Bronchial epithelial cell (primary cell): Measurements from ENCODE around the gene JPH4. TPM values are rescaled to one million over a fixed set of nuclear protein-coding genes. Genes with fewer than 3 reads are reported as not detected.
A peak's percentile ranks its signal among the peaks of the same experiment; 100 is the strongest.

Experiments used
- DNase-seq: peaks from one replicate; pipeline ENCODE4 v3.0.0-alpha.2; 2010; ENCODE audit warnings: low read depth
- FAIRE-seq: peaks from 2 replicates; lab custom pipeline; 2011; peaks lifted over from hg19 to GRCh38; lab: Jason Lieb, UNC
- H3K27me3 ChIP-seq: 2 replicates; pipeline ENCODE4 v1.5.1; 2011; ENCODE audit warnings: low read length; ENCODE audit not compliant: control insufficient read depth, insufficient read depth
- H3K36me3 ChIP-seq: 2 replicates; pipeline ENCODE4 v1.5.1; 2011; ENCODE audit warnings: low read length; ENCODE audit not compliant: control insufficient read depth, insufficient read depth
- H3K4me3 ChIP-seq: 2 replicates; pipeline ENCODE4 v1.5.1; 2011; ENCODE audit warnings: mild to moderate bottlenecking, low read depth, low read length, control low read depth
- total RNA-seq: library from RNA; depleted of rRNA; stranded (reverse); fragments of >200 nt; gene quantifications from 2 replicates; pipeline ENCODE4 v1.2.1, GENCODE V29; 2014
- TF ChIP-seq, protein P1 (sequence below): IDR thresholded peaks from 2 replicates; pipeline ENCODE4 v1.5.1; 2011; ENCODE audit warnings: mild to moderate bottlenecking, moderate library complexity, low read length, control low read depth, inconsistent platforms; ENCODE audit not compliant: insufficient read depth, severe bottlenecking

JPH4 gene
- total RNA-seq, 1 donor from 2014 or later: not detected

DNA sequence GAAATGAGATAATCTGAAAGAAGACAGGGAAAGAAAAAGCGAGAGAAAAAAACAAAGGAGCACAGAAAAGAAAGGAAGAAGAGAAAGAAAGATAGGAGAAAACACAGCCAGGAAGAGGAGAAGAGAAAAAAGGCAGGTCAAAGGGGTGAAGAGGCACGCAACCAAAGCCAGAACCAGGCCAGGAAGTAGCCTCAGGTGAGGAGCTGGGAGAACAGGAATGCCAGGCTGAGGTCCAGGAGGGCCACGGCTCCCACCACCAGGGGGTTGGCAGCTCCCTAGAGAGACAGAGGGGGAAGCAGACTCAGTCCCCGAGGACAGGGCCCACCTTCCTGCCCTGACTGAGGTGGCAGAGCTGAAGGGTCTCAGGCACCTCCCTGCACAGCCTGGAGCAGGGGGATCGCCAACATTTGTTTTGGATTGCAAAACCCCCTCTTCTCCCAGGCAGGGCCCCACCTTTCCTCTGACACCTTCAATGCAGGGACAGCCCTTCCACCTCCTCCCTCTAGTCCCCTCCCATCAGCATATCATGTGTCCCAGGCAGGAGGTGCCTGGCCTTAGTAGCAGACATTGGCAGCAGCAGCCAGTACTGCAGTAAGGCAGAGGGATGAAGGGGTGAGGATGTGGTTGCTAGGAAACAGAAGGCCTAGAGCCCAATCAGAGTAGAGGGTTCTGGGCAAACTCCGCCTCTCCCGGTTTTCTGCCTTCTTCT lies 9.0 kb downstream of the JPH4 start:
- FAIRE-seq: no peak
- TF ChIP-seq, protein P1, sequence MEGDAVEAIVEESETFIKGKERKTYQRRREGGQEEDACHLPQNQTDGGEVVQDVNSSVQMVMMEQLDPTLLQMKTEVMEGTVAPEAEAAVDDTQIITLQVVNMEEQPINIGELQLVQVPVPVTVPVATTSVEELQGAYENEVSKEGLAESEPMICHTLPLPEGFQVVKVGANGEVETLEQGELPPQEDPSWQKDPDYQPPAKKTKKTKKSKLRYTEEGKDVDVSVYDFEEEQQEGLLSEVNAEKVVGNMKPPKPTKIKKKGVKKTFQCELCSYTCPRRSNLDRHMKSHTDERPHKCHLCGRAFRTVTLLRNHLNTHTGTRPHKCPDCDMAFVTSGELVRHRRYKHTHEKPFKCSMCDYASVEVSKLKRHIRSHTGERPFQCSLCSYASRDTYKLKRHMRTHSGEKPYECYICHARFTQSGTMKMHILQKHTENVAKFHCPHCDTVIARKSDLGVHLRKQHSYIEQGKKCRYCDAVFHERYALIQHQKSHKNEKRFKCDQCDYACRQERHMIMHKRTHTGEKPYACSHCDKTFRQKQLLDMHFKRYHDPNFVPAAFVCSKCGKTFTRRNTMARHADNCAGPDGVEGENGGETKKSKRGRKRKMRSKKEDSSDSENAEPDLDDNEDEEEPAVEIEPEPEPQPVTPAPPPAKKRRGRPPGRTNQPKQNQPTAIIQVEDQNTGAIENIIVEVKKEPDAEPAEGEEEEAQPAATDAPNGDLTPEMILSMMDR: peak; percentile 48
- DNase-seq: peak; percentile 66
- Histone ChIP-seq H3K36me3 (peaks cover 10% of the 10 kb centered on the region), H3K27me3 (no peaks in the 10 kb centered on the region), H3K4me3 (no peak overlapping the region)

DNA sequence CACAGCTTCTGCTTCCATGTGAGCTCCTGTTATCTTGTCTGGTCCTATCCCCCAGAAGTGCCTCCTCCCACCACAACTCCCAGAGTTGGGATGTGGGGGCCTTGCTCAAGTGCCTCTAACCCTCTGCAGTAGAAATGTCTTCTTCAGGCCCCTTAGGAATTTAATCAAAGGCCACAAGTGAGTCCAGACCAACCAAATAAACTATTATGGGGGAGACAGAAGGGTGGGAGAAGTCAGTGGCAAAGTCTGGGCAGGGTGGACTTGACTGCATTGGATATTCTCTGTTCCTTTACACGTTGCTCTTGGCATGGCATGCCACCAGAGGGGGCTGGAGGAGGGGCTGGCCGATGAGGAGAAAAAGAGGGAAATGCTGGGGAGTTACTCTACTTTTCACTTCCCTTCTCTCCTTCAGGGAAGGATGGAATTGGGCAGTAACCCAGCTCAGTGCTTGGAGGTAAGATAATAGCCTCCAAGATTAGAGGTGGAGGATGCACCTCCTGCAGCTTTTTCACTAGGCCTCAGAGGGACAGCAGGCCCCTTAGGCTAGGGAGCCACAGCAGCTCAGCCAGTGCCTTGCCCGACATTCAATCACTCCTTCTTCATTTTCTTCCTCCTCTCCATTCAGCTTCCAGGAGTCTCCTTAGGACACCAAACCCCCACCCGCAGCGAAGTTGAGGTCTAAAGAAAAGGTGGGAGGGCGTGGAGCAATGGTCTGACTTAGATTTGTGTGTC lies 9.8 kb downstream of the JPH4 start:
- Histone ChIP-seq H3K36me3 (peaks cover 15% of the 10 kb centered on the region), H3K27me3 (no peaks in the 10 kb centered on the region), H3K4me3 (no peak overlapping the region)
- DNase-seq (no peak), FAIRE-seq (no peak)
- TF ChIP-seq, protein P1: peak; percentile 34

DNA sequence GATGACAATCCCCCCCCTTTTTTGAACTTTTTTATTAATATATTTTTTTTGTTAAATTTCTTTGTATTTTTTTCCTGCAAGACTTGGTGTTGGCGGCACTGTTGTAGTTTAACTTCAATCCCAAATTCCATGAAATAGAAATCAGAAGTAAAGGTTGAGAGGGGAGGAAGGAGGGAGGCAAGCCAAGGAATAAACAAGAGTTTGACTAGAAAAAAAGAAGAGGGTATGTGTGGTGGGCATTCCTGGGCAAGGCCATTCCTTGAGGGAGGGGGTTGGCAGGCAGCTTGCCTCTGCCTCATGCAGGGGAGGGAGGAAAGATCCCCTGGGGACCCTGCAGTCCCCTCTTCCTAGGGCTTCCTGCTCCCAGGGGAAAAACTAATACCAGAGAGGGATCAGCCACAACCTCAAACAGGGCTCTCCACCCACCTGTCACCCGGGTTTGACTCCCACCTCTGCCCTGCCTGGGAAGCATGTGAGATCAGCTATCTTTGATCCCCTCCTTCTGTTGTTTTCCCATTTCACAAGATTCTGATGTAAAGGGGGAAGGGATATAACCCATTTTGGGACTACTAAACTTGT lies 10.5 kb downstream of the JPH4 start:
- Histone ChIP-seq H3K4me3 (peak overlapping the region; percentile 63), H3K27me3 (no peaks in the 10 kb centered on the region), H3K36me3 (peaks cover 20% of the 10 kb centered on the region)
- no peak for DNase-seq
- no peak for FAIRE-seq
- TF ChIP-seq, protein P1: no peak

DNA sequence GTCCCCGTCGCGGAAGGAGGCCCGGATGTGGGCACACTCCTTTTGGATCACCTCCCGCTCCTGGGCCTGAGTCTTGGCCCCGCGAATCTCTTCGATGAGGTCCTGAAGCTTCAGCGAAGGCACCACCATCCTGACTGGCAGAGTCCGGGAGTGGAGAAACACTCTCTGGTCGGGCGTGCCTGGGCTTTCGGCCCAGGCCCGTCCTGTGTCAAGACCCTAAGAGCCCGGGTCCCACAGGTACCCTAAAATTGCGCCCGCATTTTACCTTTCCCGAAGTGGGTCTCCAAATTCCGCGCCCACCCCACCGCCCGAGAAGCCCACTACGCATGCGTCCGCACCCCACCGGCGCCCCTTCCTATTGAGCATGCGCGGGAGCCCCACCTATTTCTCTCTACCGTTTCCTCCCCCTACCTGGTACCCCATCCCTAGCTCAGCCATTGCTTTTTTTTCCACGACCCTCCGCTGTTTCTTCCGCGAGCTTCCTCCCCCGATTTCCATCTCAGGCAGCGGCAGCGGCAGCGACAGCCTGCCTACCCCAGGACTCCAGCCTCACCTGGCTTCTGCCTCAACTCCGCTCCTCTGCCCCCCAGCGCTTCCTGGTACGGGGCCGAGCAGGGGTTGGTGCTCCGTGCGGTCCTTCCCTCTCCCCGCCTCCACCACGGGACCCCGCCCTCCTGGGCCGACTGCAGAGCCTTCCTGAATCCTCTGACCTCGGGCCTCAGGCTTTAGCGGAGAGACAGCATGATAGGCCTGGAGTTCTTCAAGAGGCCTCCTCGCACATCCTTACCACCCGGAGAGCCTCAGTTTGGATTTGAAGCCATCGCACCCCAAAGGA lies 11.2 kb downstream of the JPH4 start, which contains the start of gene AP1G2:
AP1G2 (minus strand) TSS at position 606 of the 835 bp plus-strand sequence; CDS start at position 129, 477 bp downstream.
- DNase-seq (peak; percentile 84), FAIRE-seq (no peak)
- Histone ChIP-seq H3K4me3 (peak within 1 kb of the TSS; percentile 63), H3K36me3 (peaks cover 20% of the 10 kb centered on the region), H3K27me3 (no peaks in the 10 kb centered on the region)
- TF ChIP-seq, protein P1: no peak

DNA sequence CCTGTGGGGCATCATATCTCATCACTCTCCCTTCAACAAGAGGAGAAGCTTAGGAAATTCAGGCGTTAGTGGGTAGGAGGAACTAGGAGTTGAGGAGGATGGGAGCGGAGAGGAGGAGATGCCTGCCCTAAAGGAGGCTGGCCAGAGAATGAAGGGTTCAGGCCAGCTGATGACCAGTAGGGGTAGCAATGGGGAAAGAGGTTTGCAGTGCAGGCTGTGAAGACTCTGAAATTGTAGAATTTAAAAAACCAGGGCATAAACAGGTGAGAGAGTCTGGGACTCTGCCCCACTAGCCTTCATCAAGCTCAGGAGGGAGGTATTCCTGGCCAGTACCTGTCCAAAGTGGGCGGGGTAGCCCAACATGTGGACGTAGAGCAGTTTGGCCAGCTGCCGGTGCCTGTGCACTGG lies 11.8 kb downstream of the JPH4 start:
- no peak for FAIRE-seq
- Histone ChIP-seq H3K4me3 (peak overlapping the region; percentile 63), H3K27me3 (no peaks in the 10 kb centered on the region), H3K36me3 (peaks cover 25% of the 10 kb centered on the region)
- TF ChIP-seq, protein P1: no peak
- no peak for DNase-seq
